ENCODE data around the gene FN1. TPM values are rescaled to one million over a fixed set of nuclear protein-coding genes. Genes with fewer than 3 reads are reported as not detected.

FN1 gene
- total and polyA plus RNA-seq, 2 of the 8 experiments (the other 6 are each of a cell fraction or from before 2014, with no cell fraction given), result 42.9 to 109 TPM

GRCh38 chr2:215403441-215404347 lies 32.2 kb downstream of the FN1 start:
- Histone ChIP-seq H3K27me3 (replicated peaks in 1 of 4; ENCODE audit: control insufficient read depth in 3 of 4, extremely low read depth in 1 of 4, insufficient read depth in 3 of 4, low read length in 3 of 4) (no peaks in the 10 kb centered on the region), H3K4me3 (ENCODE audit: extremely low read depth in 1 of 4, insufficient read depth in 2 of 4, low read depth in 3 of 4, low read length in 4 of 4) (no peak overlapping the region), H2BK20ac (ENCODE audit: low read length) (no peak overlapping the region), H2BK15ac (ENCODE audit: low read length) (no peak overlapping the region), H2BK5ac (ENCODE audit: low read depth, low read length) (no peak overlapping the region), H2BK12ac (ENCODE audit: low read depth, low read length) (no peak overlapping the region), H3K23ac (ENCODE audit: insufficient read length) (no peak overlapping the region), H3K79me2 (ENCODE audit: control insufficient read depth in 1 of 2, insufficient read depth in 2 of 2, low read length in 2 of 2) (no peaks in the 10 kb centered on the region), H3K4me1 (replicated peaks in 1 of 4; ENCODE audit: control insufficient read depth in 3 of 4, insufficient read depth in 4 of 4, low read length in 3 of 4) (no peaks in the 10 kb centered on the region), H3K23me2 (ENCODE audit: low read depth, low read length) (no peaks in the 10 kb centered on the region), H3K9me3 (ENCODE audit: insufficient read depth in 2 of 2, low read depth in 1 of 2, low read length in 1 of 2) (no peaks in the 10 kb centered on the region), H3K18ac (ENCODE audit: extremely low read depth, low read length) (no peak overlapping the region), H3K9ac (replicated peaks in 1 of 4; ENCODE audit: extremely low read depth in 1 of 4, low read depth in 3 of 4, low read length in 3 of 4) (no peak overlapping the region), H3K4ac (replicated peaks; ENCODE audit: insufficient read length, low read depth, low read length) (no peak overlapping the region), H3K27ac (ENCODE audit: low read depth, low read length) (no peak overlapping the region), H3K56ac (replicated peaks; ENCODE audit: insufficient read length, low read depth, low read length) (no peak overlapping the region), H3K4me2 (ENCODE audit: insufficient read depth in 1 of 2, low read depth in 2 of 2, low read length in 2 of 2) (no peak overlapping the region), H4K8ac (ENCODE audit: extremely low read depth, insufficient read depth, low read length) (no peak overlapping the region), H3K14ac (ENCODE audit: insufficient read length) (no peak overlapping the region), H3K36me3 (ENCODE audit: control insufficient read depth in 2 of 4, insufficient read depth in 4 of 4, low read length in 3 of 4) (peaks cover 0 to 22% (median 3%) of the 10 kb centered on the region in 4 experiments; a peak in 4 of 8 replicates), H2AFZ (ENCODE audit: low read length) (no peak overlapping the region), H4K5ac (ENCODE audit: insufficient read length, low read depth, low read length) (no peak overlapping the region), H2AK5ac (ENCODE audit: low read depth, low read length) (no peak overlapping the region), H2BK120ac (replicated peaks; ENCODE audit: low read depth, low read length) (no peak overlapping the region), H3K79me1 (ENCODE audit: low read depth, low read length) (no peaks in the 10 kb centered on the region), H4K91ac (replicated peaks; ENCODE audit: insufficient read length, low read length) (no peak overlapping the region), H4K20me1 (replicated peaks in 1 of 2; ENCODE audit: control insufficient read depth in 1 of 2, insufficient read depth in 2 of 2, low read length in 2 of 2) (no peaks in the 10 kb centered on the region)
- whole genome bisulfite sequencing, 2 experiments (ENCODE audit: extremely low coverage in 1 of 2, insufficient coverage in 1 of 2, insufficient read length in 1 of 2, insufficient replicate concordance in 2 of 2, low coverage in 1 of 2, low lambda C conversion rate in 2 of 2, missing lambda C conversion rate in 1 of 2), result 87 to 100% methylated on average over 1 to 10 of the region's 10 CpGs
- no peak for DNase-seq (ENCODE audit: low read depth in 1 of 2, low spot score in 2 of 2)
- ChIA-PET POLR2A (ENCODE audit: partially characterized antibody) (interaction anchor here (0.6 kb wide), 1 partner anchor 10 kb away, joined by 3 read pairs; no protein-coding TSS in a partner anchor), CTCF (ENCODE audit: partially characterized antibody) (no interaction called here)
- FAIRE-seq, result no peak
- no peak for TF ChIP-seq CBX5 (IDR thresholded peaks at IDR 0.05; ENCODE audit: low read depth, low read length)
- TF ChIP-seq CTCF (IDR thresholded peaks at IDR 0.05; ENCODE audit: control extremely low read depth in 1 of 3, insufficient read depth in 1 of 3, low read depth in 1 of 3, low read length in 3 of 3), result no peak
- no peak for TF ChIP-seq MAX (IDR thresholded peaks at IDR 0.05)
- TF ChIP-seq CBX8 (IDR thresholded peaks at IDR 0.05; ENCODE audit: borderline replicate concordance, low read depth, low read length), result no peak
- TF ChIP-seq SP1 (IDR thresholded peaks at IDR 0.05; ENCODE audit: low read depth, low read length), result no peak
- no peak for TF ChIP-seq E2F6 (IDR thresholded peaks at IDR 0.05)
- TF ChIP-seq YY1 (IDR thresholded peaks at IDR 0.05; ENCODE audit: low read depth, low read length), result no peak
- TF ChIP-seq CREB1 (IDR thresholded peaks at IDR 0.05), result no peak
- no peak for TF ChIP-seq BCL11A (IDR thresholded peaks at IDR 0.05; ENCODE audit: low read depth in 2 of 2, low read length in 2 of 2)
